Stimulated activated CD8-positive, alpha-beta memory T cell treated with anti-CD3 and anti-CD28 coated beads, Interleukin-12 subunit alpha, Interleukin-12 subunit beta, amount 100 ng/mL, for 24 hours (primary cell): Measurements from ENCODE around the gene GOPC.
"Not testable (repeated sequence)": the region's sequence is repeated elsewhere in the genome, so short reads cannot be mapped to it uniquely, and the experiment has no call there.

Experiments used
- DNase-seq: peaks from one replicate; pipeline ENCODE4 v3.0.0-alpha.2; 2020; ENCODE audit errors: extremely low read depth

Gene GOPC

DNA sequence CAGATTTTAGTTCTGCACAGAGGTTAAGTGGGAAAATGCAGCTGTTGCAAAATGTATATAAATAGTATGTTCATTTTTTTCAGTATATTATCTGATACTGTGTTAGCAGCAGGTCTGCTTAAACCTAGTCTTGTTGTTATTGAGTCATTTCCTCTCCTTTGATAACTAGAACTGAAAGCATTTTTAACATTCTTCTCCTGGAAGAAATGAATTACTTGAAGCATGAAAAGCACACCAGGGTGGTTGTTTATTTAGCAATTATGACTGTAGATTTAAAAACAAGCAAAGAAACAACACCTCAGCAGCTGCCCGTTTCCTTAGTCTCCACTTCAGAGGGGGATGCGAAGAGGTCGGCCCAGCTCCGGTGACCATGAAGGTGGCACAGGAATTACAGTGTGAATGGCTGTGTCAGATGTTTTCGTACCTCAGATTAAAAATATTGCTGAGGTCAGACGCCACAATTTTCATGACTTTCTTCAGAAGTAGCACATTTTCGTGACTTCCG is 53.5 kb downstream of the GOPC start:
- DNase-seq, result no peak

DNA sequence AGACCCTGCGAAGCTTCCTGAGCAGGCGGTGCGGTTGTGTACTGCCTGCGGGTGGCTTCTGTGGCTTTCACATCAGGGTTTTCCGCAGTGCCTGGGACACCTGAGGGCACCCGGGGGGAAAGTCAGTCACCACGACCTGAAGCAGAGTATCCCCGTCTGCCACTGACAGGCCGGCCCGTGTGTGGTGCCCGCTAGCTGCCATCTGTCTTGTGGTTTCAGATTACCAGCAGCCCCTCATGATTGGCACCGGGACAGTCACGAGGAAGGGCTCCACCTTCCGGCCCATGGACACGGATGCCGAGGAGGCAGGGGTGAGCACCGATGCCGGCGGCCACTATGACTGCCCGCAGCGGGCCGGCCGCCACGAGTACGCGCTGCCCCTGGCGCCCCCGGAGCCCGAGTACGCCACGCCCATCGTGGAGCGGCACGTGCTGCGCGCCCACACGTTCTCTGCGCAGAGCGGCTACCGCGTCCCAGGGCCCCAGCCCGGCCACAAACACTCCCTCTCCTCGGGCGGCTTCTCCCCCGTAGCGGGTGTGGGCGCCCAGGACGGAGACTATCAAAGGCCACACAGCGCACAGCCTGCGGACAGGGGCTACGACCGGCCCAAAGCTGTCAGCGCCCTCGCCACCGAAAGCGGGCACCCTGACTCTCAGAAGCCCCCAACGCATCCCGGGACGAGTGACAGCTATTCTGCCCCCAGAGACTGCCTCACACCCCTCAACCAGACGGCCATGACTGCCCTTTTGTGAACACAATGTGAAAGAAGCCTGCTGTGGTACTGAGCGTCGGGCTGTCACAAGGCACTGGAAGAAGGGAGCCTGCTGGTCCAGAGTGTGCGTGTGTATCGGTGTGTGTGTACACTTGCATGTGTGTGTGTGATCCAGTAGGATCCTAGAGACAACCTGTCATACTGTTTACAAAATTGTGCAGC is 54.4 kb downstream of the GOPC start:
- no peak for DNase-seq

DNA sequence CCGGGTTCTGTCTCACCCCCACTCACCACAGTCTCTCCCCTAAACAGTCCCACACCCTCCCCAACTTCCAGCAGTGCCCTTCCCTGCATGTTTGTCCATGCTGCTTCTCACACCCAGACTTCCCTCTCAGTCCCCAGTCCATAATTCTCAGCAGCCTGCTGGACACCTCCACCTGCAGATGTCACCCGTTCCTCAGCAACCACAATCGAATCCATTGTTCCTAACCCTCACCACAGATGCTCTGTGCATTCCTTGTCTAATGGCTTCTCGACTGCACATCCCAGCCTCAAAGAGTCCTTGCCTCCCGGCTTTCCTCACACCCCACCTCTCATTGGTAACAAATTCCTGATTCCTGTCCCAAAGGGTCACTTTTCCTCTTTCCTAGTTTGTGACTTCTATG is 55.6 kb downstream of the GOPC start:
- DNase-seq, result no peak

DNA sequence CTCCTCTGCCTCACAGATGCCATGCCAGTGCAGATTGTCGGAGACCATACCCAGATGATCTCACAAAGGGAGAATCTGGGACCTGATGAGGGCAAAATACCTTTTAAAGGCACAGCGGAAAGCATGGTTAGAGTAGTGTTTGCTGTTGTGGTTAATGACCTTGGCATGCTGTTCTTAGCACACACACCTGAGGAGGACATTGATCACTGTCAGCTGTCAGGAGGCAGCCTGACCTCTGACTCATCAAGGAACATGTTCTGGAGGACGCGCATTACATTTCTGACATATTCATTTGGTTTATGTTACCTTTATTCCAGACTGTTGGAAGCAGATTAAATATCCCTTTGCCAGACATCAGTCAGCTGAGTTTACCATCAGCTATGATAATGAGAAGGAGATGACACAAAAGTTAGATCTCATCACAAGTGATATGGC is 57.1 kb downstream of the GOPC start:
- DNase-seq, result no peak

DNA sequence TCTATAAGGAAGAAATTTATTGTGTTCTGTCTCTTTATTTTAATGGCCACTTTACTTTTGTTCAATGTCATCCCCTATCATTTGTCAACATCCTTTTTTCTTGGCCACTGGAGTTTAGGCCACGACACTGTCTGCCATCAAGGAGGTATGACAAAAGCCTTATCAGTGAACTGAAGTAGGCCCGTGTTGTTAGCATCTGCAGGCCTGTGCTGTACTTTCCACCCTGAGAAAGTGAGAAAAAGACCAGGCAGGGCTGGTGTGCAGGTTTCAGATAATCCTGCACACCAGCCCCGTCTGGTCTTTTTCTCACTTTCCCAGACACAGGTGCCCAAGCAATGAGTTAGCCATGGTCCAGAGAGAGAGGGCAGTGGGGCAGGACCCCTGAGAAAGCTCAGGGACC is 57.6 kb downstream of the GOPC start:
- no peak for DNase-seq

DNA sequence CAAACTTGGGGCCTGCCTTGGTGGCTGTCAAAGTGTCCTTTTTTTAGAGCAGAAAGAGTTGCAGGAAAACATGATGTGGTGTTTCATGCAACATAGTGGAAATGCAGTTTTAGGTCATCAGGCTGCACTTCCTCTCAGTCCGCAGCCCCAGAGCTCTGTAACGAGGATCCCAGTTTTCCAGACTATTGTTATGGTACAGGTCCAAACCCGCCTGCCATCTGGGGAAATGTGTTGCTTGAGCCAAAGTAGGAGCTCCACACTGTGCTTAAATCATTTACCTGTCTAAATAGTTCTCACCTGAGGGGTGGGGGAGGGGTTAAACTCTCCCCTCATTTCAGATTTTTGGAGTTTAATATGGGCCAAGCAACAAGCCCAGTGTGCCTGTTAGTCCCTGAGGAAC is 59.8 kb downstream of the GOPC start:
- no peak for DNase-seq

DNA sequence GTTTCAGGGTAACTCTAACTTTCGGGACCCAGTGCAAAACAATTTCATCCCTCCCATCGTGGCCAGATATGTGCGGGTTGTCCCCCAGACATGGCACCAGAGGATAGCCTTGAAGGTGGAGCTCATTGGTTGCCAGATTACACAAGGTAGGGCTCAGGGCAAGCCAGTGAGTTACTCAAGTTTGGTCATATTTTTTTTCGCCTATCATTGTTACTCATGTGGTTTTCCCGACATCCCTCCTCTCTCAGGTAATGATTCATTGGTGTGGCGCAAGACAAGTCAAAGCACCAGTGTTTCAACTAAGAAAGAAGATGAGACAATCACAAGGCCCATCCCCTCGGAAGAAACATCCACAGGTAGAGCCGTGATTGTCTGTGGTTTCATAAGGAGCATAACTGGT is 61.6 kb downstream of the GOPC start:
- no peak for DNase-seq

DNA sequence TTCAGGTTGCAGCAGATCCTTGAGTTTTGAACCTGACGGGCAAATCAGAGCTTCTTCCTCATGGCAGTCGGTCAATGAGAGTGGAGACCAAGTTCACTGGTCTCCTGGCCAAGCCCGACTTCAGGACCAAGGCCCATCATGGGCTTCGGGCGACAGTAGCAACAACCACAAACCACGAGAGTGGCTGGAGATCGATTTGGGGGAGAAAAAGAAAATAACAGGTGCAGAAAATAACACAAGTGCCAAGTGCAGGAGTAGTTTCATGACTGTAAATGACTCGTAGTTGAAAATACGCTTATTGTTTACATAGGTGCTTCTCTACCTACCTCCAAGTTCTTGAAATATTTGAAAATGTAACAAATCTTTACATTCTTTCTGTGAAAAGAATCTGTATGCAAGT is 63.7 kb downstream of the GOPC start:
- no peak for DNase-seq

DNA sequence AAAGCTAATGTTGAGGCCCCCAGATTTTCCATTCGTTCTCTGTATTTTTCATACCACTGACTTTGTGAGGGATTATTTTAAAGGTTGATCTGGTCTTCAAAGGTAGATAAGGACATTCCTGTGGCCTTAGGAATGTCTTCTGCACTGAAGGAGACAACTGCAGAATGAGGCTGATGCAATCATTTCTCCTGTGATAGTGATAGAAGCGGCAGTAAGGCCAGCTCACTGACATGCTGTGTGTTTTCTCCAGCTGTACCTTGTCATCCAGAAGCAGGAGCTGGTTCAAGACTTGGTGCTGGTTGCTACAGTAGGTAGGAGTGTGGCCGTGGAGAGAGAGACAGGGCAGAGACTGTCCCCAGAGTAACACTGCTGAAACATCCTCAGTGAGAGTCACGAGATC is 66.0 kb downstream of the GOPC start:
- DNase-seq, result no peak

DNA sequence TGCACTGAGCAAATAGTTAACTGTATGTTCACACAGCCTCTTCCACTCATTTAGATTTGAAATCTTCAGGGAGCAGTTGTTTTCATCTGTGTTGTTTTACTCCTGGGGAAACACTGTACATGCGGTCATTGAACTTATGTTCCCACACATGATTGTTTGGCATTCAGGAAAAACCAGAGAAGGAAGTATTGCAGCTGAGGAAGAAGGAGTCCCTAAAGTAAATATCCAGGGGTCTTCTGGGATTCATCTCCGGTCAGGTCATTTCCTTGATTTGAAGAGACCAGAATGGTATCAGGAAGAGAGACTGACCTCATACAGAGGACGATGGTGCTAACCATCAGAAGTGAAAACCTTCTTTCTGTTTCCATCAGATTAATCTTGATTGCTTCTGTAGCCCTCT is 67.3 kb downstream of the GOPC start:
- no peak for DNase-seq

DNA sequence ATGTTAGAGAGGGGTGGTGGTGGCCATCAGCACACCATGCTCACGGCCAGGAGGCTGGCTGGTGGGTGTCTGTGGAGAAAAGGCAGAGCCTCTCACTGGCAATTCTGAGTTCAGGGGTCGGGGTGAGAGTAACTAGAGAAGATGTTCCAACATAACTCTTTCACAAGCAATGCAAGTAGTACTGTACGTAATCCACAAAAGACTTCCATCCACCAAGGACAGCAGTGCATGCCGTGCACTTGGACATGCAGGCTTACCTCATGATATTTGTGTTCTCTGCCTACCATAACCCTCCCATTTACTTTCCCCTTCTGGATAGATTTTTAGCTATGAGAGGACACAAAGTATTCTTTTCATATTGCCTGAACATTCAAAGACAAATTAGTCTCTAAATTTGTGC is 68.5 kb downstream of the GOPC start:
- DNase-seq, result no peak

DNA sequence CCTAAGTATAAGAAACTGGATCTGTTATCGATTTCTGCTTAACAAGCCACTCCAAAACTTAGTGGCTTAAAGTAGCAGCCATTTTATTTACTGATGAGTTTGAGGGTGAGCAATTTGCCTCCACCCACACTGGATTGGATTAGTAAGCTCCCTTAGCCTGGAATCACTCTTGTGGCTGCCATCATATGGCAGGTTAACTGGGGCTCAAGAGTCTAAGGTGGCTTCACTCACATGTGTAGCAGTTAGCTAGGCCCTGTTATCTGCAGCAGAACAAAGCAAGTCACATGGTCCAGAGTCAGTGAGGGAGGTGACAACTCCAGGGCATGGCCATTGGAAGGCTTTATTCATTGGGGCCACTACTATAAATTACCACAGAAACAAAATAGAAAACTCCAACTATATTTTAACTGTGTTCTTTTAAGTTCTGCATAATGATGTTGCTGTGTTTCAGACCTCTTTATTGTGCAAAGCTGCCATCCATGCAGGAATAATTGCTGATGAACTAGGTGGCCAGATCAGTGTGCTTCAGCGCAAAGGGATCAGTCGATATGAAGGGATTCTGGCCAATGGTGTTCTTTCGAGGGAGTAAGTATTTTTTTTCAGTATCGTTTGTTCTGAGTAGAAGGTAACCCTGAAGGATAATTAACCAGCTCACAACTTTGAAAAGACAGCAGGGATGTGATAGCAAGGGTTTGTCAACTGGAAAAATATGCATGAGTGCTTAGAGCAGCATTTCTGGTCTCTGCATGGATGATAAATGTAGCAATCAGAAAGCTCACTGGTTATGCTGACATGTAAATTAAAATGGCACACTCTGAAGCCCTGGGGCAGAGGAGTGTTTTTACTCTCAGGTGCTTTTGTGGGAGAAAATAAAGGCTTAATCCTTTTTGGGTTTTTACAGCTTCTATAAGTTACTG is 70.2 kb downstream of the GOPC start:
- DNase-seq, result no peak

DNA sequence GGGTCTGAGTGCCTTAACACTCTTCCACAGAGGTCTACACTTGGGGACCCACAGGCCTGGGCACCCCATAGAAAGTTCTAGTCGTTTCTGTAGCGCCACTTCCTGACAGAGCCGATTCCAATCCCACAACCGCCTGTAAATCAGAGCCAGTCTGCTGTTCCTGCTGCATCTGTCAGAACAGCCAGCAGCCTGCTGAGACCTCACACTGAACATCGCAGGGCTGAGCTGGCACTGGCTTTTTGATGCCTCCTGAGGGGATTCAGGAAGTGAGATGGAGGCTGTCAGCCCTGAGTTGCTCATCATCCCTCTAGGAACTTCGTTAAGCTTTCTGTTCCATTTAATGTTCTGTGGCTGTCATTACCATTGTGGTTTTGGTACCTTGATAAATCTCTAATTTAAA is 71.0 kb downstream of the GOPC start:
- DNase-seq, result no peak

DNA sequence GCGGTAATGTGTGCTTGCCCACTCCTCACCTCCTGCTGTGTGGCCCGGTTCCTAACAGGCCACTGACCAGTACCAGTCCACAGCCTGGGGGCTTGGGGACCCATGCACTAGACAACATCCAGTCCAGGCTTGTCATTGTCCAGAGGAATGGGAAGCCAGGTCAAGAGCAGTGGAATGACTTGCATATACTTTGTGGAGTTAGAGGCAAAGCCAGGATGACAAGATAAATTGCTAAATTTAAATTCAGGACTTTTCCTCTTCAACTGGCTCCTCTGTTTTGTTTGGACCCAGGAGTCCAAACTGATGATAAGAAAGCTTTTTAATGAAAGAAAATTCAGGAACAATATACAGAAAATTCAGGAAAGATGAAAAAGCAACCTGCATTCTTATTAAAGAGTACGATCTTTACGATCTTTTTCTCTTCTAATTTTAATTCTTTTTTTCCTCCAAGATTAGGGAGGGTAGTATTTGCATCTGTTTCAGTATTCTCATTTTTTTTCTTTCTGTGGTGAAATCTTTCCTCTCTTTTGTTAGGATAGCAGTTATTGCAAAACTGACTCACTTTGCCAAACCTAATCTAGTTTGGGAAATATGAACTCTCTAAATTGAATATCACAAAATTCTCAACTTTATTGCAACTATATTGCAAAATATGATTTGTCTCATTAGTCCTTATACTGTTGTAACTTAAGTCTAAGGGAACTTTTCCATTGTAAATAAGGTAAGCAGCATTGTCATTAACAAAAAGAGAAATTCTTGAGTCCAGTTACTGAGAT is 71.7 kb downstream of the GOPC start:
- no peak for DNase-seq

DNA sequence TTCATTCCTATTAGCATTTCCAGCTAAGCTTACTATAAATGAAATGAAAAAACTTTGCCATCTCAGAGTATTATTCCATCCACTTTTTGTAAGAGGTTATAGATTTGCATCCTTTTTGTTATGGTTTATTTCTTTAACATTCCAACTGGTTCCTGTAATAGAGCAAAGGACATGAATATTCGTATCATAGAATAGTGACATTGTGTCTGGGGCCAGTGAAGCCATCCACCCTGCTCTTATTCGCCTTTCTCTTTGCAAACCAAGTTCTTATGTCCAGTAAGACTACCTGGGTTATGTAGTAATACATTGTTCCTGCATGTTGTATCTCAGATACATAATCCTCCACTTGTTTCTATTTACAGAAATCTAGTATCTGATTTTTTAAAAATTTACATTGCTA is 76.7 kb downstream of the GOPC start:
- DNase-seq, result no peak

DNA sequence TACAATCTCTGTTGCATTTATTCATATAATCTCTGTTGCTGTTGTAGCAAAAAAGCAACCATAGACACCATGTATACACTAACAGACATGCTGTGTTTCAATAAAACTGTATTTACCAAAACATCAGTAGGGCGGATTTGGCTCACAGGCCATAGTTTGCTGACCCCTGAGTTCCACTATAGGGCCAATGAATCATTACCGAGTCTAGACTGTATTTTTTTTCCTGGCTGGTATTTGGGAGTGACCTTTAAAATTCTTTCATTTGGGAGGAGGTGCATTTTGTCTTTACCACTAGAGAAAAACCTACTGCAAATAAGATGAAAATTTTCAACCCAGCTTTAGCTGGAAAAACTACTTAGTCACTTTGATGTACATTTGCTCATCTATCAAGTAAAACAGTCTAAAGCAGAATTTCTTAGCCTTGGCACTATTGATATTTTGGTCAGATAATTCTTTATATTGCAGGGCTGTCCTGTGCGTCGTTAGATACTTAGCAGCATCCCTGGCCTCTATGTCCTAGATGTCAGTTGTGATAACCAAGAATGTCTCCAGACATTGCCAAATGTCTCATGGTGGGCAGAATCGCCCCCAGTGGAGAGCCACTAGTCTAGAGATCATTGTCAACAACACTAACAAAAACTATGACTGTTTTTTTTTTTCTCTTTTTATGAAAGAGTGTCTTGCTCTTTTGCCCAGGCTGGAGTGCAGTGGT is 80.4 kb downstream of the GOPC start:
- no peak for DNase-seq

DNA sequence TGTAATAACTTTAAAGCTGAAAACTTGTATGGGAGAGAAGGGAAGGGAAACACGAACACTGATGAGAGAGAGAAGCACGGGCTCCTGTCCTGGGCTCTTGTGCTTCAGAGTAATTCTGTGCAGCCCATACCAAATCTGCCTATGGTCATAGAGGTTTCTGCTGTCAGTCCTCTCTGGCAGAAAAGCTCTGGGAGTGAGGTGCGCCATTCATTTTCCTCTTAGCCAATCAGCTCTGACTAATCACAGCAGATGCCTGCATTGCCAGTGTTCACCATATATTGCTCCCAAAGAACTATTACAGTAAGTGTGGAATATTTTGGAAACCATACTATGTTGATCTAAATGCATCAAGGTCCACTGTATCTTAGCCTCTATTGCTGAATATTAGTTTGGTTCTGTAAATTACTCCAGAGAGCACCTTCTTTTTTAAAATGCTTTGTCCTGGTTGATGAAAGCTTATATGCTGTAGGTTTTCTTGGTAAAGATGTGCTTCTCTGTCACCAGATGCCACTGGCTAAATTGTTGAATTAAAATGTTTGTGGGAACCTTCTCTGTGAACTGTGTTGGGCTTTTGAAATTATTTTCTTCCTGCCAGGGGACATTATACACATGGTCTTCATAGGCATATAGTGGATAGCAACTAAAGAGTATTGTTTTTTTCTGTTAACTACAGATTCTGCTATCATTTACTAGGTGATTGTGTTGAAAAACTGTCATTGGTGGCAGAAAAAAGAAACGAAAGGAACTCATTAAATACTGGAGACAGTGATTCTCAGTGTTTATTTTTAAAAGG is 81.5 kb downstream of the GOPC start:
- DNase-seq, result no peak

DNA sequence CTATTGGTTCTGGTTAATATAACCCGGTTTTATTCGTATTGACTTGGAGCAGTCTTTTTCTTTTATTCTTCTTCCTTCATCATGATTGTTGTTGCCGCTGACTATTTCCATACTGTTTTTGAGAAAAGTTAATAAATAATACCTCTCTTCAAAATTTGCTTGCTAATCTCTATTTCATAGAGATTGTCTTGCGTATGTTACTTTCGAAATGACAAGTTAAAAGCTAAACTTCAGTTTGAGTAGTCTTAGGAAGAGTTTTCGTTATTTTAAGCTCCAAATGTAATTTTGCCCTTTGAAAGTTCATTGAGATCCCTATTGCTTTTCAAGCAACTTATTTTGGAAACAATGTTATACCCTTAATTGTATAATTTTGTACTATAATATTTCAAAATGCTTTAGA is 83.4 kb downstream of the GOPC start:
- no peak for DNase-seq

DNA sequence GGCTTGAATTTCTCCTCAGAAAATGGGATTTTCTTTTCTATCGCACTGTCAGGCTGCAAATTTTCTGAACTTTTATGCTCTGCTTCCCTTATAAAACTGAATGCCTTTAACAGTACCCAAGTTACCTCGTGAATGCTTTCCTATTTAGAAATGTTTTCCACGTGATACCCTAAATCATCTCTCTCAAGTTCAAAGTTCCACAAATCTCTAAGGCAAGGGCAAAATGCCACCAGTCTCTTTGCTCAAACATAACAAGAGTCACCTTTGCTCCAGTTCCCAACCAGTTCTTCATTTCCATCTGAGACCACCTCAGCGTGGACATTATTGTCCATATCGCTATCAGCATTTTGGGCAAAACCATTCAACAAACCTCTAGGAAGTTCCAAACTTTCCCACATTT is 84.3 kb downstream of the GOPC start:
- not testable (repeated sequence) for DNase-seq

DNA sequence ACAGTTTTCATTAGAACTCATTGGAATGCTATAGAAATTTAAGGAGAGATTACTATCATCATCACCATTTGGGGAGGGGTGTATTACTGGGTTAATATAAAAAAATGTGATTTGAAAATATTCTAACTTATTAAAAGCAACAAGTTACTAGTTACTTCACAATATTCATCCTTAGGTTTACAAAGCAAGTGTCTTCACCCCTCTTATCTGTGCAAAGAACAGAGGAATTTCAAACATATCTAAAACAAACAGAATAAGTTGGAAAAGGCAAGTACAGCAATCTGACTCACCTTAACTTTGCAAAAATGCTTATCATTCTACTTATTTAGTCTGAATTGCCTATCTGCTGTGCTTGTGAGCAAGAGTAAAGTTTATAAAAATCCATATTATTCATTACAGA is 87.0 kb downstream of the GOPC start:
- DNase-seq, result no peak
